ENCODE measurements around the gene TGFA.

The TGFA gene

DNA sequence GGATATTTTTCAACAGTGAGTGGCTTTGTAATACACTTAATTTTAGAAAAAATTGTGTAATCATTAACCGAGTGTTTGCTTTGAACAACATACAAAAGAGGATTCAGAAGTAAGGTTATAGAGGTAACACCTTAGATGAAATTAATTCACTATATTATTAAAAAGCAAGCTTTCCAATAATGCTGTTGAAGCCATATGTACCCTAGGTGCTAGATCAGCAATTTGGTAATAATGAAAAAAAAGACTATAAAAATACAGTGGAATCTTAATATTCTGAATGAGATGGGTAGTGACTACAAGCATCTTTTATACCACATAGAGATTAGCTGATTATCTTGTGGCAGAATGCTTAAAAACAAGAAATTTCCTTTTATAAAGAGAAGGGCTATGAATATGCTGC, 136.6 kb downstream of the TGFA start:
- no peak for DNase-seq (ENCODE audit: low spot score)

DNA sequence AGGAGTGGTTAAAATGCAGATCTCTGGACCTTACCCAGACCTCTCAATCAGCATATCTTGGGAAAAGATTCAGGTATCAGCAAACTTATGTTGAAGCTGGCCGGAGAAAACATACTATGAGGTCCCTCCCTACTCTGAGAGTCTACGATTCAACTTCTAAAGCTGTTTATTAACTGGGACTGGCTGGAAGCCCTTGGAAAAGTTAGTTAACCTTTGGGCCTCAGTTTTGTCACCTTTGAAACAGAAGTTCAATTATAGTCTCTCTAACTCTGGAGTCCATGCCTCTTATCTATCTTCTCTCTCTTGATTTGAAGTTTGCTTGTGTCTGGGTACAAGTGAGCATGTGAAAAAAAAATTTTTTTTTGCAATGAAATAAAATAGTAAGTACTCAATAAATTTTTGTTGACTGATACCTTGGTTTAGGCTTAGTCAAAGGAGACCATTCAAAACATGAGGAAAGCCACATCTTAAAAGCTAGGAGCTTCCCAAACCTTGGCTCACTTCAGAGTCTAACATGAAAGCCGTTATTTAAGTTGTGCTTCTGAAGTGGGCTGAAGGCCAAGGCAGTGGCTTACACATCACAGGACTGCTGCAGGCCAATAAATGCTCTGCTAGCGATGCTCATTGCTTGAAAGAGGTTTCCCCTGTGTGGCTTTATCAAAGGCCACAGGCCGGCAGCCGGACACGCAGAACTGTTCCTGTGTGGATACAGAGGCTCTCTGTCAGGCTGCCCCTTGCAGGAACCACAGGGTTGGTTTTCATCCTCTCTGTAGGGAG, 141.1 kb downstream of the TGFA start:
- DNase-seq (ENCODE audit: low spot score): peak; percentile 75

DNA sequence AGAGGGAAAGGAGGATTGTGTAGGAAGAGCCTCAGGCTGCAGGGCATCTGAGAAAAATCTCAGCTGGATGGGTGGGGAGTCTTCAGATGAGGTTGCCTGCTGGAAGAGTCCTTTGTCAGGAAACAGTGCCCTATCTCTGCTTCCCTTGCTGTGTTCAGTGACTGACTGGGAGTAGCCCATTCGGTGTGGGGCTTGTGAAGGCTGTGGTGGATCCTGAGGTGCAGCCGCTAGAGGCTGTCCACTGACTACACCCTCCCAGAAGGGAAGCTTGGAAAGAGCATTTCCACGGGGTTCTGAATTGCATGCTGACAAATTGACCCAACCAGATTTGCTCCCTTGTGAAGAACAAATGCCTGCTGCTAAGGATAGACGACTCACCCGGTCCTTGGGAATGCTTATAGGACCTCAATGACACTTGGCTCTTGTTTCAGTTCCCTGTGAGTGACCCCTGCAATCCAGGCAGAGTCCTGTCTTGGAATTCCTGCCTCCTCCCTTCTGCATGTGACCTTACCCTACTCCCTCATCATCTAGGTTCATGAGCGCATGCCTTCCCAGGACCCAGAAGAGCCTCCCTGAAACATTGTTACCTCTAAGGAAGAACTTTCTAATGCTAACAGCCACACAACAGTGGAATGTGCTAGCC, 142.0 kb downstream of the TGFA start:
- DNase-seq (ENCODE audit: low spot score): no peak

DNA sequence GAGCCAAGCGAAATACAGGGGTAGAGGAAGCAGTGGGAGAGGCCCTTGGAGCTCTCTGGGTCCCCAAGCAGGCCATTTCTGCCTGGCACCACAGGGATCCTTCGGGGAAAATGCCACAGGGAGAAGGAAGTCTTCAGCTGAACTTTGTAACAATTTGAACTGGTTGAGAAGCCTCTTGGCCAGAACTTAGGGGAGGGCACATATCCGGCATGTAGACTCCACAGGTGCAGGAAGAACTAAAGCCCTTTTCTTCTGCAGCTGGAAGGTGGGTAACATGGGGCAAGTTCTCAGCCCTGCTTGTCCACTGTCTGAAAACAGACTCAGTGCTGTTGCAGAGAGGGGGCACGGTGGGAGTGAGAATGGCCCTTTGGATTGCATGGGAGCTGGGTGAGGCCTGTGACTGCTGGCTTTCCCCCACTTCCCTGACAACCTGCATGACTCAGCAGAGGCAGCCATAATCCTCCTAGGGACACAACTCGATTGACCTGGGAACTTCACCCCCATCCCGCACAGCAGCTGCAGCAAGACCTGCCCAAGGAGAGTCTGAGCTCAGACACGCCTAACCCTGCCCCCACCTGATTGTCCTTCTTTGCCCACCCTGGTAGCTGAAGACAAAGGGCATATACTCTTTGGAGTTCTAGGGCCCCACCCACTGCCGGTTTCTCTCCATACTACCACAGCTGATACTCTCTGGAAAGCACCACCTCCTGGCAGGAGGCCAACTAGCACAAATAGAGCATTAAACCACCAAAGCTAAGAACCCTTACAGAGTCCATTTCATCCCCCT, 150.2 kb downstream of the TGFA start:
- DNase-seq (ENCODE audit: low spot score): peak; percentile 57

DNA sequence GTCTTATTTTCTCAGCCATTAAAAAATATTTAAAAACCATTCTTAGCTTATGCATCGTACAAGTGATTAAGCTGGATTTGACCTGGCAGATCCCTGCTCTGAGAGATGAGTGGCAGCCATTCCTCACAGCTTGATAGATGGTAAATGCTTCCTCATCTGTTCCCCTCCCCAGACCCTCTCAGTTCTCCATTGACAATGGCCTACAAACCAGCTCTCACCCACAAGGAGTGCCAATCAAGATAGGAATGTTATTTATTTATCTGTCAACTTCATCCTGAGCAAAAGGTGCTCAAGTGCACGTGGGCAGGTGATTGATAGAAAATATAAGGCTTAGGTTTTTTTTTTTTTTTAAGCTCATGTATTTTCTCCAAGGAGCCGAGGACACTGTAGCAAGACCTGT, 153.1 kb downstream of the TGFA start:
- DNase-seq (ENCODE audit: low spot score): no peak

DNA sequence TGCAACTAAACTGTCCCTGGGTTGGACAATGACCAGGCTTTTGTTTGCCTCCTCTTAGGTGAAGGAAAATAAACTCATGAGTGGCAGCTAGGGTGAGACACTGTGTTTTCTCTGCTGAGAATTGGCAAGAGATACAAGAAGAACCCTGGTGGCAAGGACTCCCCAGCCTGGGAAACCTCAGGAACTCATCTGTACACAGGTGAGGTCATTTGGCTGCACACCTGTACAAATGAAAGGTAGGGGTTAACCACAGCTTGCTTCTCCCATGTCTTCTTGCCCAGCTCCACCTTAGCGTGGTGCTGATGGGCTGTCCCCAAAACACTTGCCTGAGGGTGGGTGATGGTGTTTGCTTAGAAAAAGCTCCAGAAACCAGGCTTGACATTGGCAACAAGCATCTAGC, 154.6 kb downstream of the TGFA start:
- DNase-seq (ENCODE audit: low spot score): no peak

Measured in SW480 (cell line).